ENCODE results near the gene C10orf120.

C10orf120 gene

GRCh38 chr10:122660696-122661095 is 39.0 kb downstream of the C10orf120 start:
- no peak for DNase-seq (ENCODE audit: low read depth in 2 of 2)

GRCh38 chr10:122659651-122660050 is 40.0 kb downstream of the C10orf120 start:
- no peak for DNase-seq (ENCODE audit: low read depth in 2 of 2)

- no peak for DNase-seq (ENCODE audit: low read depth in 2 of 2)
These were observed 40.5 kb downstream of the C10orf120 start for GRCh38 chr10:122659126-122659525.

- DNase-seq (ENCODE audit: low read depth in 2 of 2) = no peak
These were observed 41.1 kb downstream of the C10orf120 start for GRCh38 chr10:122658356-122659049.

- no peak for DNase-seq (ENCODE audit: low read depth in 2 of 2)
These were observed 41.9 kb downstream of the C10orf120 start for GRCh38 chr10:122657729-122658128.

- no peak for DNase-seq (ENCODE audit: low read depth in 2 of 2)
These were observed 42.4 kb downstream of the C10orf120 start for GRCh38 chr10:122657255-122657654.

- DNase-seq (ENCODE audit: low read depth in 2 of 2) = no peak
These were observed 42.9 kb downstream of the C10orf120 start for GRCh38 chr10:122656741-122657140.

- no peak for DNase-seq (ENCODE audit: low read depth in 2 of 2)
These were observed 43.3 kb downstream of the C10orf120 start for GRCh38 chr10:122656308-122656705.

GRCh38 chr10:122655524-122656307 is 43.9 kb downstream of the C10orf120 start:
- DNase-seq (ENCODE audit: low read depth in 2 of 2) = no peak

GRCh38 chr10:122650331-122650730 is 49.3 kb downstream of the C10orf120 start:
- DNase-seq (ENCODE audit: low read depth in 2 of 2) = no peak

- DNase-seq (ENCODE audit: low read depth in 2 of 2) = no peak
These were observed 49.7 kb downstream of the C10orf120 start for GRCh38 chr10:122649903-122650302.

- DNase-seq (ENCODE audit: low read depth in 2 of 2) = no peak
These were observed 50.8 kb downstream of the C10orf120 start for GRCh38 chr10:122648599-122649428.

Data from stimulated activated CD8-positive, alpha-beta memory T cell treated with anti-CD3 and anti-CD28 coated beads, Interleukin-7, amount 100 ng/mL, for 1 hour (primary cell).